HCEC 1CT (cell line): ENCODE results near the gene PCID2.
A peak's percentile ranks its signal among the peaks of the same experiment; 100 is the strongest.
"Not testable (repeated sequence)": the region's sequence is repeated elsewhere in the genome, so short reads cannot be mapped to it uniquely, and the experiment has no call there.

ENCODE experiments used
- DNase-seq: peaks from one replicate; pipeline ENCODE4 v3.0.0-alpha.2; 2017

Gene PCID2

DNA sequence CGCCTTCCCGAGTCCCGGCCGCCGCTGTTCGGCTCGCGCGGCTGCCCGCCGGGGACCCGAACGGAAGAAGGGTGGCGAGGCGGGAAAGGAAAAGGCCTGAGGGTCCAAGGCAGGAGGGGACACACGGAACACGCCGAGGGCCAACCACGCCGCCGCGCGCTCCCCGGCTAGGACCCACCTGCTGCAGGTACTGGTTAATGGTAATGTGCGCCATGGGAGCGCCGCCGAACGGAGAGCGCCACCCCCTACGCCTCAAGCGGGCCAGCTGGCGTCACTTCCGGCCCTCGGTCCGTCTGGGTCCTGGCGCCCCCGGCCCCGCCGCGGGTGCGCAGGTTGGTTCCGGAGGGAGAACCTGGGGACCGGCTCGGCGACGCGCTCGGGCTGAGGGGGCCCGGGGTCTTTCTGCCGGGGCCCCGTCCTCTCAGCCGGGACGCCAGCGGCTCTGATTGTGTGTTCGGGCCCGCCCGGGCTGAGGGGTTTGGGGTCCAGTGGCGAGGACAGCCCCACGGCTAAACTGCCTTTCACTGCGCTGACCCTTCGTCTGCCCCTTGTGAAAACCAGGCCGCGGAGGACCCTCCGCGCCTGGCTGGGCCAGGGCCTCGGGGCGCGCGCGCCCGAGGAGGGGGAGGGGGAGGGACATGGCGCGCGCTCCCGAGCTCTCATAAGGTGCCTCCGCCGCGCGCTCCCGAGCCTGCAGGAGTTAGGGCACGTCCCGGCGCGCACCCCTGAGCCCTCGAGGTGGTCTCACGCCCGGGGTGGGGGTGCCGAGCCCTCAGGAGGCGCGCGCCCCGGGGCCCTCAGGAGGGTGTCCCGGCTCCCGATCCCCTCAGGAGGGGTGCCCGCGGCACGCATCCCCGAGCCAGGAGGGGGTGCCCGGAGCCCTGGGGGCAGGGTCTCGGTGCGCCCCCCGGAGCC lies at the start of gene PCID2:
TSS of gene PCID2 (minus strand) at position 249 of the 915 bp plus-strand sequence. CDS start at position 214, 35 bp downstream.
- peak; percentile 86 for DNase-seq

DNA sequence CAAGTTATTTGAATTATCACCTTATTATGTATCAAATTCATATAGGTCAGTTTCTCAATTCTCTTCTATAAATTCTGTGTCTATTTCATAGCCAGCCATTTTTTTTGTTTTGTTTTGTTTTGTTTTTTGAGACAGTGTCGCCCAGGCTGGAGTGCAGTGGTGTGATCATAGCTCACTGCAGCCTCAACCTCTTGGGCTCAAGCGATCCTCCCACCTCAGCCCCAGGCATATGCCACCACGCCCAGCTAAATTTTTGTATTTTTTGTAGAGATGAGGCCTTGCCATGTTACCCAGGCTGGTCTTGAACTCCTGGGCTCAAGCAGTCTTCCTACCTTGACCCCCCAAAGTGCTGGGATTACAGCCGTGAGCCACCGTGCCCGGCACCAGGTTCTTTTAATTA lies 49.4 kb upstream of the PCID2 start:
- DNase-seq = not testable (repeated sequence)

DNA sequence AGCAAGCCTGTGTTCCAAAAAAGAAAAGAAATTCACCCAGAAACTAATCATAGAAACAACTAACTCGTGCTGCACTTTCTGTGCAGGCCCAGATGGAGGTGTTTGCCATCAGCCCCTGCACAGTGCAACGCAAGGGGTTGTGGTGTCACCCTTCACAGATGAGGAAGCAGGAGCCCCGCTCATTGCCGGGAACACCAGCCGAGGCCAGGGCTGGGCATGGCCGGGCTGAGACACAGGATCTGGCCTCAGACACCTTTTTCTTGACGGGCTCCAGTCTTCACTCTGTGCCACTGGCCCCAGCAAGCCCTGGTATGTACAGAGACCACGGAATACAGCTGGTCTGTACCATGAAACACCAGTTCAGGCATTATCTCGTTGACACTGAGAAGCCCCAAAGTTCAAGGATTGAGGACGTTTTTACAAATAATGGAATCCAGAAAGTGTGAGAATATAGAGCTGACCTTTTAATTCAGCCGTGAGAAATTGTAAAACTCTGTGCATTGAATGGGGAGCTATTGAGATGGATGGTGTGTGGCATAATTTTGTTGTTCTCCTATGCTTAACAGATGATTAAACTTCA lies 44.1 kb upstream of the PCID2 start:
- DNase-seq = no peak

DNA sequence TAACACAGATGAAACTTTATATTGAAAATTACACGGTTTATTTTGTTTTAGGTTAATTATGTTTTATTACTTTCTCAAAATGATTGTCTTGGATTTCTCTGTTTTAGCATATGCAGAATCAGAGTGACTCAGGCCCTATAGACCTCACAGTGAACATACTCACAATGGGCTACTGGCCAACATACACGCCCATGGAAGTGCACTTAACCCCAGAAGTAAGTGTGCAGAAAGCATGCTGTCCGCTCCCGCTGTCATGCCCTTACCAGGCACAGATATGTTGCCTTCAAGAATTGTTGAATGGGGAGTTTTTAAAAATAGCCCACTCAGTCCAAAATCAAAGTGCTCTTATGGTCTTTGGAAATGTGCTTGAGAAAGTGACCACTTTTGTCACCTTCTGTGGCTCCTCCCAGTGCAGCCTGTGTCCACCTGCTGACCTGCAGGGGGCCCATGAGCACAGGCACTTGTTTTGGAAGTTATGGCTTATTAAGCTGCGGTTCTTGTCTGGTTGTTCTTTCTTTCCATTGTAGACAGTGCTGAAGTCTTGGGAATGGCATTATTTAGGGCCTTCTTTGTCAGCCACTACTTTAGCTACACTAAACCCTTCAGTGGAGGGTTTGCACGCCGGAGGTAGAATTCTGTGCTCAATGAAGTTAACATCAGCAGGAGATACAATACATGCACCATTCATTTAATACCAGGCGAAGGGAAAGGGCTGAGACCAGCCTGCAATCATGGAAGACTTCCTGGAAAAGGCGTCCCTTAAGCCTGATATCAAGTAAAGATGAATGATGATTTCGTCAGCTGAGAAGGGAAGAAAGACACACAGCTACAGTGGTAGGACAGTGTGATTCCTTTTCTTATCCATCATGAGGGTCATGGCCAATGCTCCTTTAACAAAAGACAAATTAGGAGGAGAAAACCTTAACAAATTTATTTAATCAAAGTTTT lies 37.7 kb upstream of the PCID2 start:
- DNase-seq = peak; percentile 9

DNA sequence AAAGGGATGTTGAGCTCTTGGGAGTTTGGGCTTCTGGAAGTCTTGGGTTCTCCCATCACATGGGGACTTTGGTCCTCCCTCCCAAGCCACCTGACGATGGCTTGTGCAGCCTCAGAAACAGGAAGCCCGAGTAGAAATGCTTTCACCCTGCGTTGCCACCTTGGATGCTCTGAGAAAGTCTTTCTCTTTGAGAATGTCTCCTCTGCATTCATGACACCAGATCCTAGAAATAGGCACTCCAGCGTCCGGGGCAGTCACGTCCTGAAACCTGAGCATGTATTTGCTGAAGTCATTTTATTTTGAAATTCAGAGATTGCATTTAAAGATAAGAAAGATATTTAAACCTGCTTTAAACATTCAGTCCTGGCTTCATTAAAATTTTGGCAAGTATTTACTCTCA lies 35.4 kb upstream of the PCID2 start:
- no peak for DNase-seq

DNA sequence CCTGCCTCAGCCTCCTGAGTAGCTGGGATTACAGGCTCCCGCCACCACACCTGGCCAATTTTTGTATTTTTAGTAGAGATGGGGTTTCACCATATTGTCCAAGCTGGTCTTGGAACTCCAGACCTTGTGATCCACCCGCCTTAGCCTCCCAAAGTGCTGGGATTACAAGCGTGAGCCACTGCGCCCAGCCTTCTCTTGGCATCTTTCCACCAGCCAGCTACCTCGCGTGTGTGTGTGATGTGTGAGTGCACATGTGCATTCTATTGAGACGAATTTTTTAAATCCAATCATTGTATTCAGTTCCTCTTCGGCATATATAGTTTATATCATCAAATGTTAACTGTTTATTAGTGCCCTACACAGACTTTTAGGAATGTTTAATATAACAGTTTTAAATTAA lies 33.2 kb upstream of the PCID2 start:
- DNase-seq = not testable (repeated sequence)

DNA sequence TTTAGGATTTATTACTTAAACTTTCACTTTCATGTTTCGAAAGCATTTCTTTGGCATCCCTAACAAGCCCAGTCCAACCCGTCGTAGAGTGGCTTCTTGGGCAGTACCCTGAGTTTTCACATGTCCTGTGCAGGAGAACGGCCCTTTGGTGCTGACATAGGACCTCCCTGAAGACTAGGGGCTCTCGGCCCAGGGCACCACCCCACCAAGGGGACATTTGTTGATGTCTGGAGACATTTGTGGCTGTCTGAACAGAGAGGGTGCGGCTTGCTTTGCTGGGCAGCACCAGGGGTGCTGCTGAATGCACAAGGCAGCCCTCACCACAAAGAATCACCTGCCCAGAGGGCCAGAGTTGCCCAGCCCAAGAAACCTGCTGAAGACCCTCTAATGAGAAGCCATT lies 31.5 kb upstream of the PCID2 start:
- DNase-seq = no peak

DNA sequence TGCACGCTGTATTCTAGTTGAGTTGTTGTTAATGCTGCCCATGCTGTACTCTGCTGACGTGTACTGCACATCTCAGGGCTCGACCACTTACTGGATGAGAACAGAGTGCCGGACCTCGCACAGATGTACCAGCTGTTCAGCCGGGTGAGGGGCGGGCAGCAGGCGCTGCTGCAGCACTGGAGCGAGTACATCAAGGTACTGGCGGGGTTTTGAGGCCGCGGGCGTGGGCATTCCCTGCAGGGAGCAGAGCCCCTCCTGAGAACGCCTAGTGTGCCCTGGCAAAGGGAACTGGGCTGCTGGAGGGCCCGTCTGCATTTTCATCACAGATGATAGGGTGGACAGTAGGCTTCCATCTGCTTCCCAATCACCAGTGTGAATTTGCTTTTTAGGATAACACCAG lies 30.9 kb upstream of the PCID2 start:
- DNase-seq = no peak

DNA sequence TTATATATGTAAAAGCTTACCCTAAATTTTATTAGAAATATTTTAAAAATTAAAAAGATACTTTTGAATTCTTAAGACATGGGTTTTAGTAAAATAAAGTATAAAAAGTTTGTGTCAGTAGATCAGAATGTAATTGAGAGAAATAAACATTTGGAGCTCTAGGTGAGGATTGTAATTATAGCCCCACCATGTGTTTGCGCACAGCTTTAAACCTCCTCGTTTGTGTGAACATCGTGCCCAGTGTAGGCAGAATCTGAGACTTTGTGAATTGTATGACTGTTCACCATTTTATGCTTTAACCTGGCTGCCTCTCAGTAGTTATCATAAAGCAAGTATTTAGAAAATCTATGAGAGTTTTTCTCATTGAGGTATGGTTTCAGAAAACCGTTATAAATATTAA lies 30.1 kb upstream of the PCID2 start:
- no peak for DNase-seq

DNA sequence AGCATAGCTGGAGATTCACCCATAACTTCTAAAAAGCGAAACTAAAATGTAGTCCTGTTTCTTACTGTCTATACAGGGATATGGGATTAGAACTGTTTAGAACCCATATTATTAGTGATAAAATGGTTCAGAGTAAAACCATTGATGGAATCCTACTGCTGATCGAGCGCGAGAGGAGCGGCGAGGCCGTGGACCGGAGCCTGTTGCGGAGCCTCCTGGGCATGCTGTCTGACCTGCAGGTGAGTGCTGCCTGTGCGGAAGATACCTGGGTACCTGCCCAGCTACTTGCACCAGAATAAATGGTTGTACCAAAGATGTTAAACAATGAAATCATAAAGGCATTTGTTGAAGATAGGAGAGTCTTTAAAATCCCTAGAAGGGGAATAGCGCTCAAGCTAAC lies 24.6 kb upstream of the PCID2 start:
- DNase-seq = no peak

DNA sequence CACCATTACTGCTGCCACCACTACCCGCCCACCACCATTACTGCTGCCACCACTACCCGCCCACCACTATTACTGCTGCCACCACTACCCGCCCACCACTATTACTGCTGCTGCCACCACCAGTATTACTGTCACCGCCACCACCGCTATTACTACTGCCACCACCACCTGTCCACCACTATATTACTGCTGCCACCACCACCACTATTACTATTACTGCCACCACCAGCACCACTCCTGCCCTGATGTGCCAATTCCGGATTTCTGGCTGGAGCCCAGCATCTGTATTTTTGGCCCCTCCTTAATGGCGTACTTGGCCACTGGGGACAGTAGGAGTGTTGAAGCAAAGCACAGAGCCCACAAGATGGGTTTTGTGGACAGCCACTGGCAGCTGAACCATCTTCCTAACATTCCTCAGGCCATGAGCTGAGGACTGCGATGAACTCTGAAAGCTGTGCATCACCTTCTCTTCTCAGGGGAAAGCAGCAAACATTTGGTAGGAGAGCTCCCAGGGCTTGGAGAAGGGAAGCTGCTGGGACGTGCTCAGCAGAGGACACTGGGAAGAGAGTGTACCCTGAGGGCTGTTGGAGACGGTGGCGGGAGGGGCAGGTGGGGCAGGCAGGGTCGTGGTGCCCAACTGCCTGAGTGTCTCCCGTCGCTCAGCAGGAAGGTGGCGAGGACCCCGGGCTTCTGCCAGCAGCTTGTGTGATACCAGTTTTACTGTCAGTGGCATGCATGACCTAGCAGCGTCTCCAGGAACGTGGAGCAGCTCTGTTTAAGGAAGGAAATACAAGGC lies 23.9 kb upstream of the PCID2 start:
- DNase-seq = no peak

DNA sequence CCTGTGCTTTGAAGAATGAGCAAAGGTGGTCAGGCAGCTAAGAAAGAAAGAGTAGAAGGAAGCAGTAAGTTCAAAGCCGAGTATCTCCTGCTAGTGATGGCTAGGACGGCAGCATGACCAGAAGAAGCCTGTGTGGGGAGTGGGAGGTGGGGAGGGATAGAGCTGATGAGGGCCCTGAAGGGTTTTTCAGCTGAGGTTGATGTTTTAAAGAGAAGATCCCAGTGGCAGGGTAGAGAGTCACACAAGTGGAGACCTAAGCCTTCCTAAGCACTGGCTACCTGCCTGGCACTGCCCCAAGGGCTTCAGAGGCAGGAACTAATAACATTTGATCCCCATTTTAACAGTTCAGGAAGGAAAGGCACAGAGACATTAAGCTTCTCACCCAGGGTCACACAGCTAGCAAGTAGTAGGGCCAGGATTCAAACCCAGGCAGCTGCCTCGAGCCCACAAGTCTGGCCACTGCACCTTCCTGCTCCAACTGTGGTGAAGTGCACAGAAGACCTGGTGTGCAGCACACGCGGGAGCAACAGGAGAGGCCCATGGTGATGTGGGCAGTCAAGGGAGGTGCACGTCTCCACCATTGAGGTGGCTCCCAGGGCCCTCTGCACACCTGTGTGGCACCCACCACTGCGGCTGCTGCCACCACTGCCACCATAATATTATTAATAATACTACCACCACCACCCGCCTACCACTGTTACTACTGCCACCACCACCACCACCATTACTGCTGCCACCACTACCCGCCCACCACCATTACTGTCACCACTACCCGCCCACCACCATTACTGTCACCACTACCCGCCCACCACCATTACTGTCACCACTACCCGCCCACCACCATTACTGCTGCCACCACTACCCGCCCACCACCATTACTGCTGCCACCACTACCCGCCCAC lies 23.1 kb upstream of the PCID2 start:
- no peak for DNase-seq

DNA sequence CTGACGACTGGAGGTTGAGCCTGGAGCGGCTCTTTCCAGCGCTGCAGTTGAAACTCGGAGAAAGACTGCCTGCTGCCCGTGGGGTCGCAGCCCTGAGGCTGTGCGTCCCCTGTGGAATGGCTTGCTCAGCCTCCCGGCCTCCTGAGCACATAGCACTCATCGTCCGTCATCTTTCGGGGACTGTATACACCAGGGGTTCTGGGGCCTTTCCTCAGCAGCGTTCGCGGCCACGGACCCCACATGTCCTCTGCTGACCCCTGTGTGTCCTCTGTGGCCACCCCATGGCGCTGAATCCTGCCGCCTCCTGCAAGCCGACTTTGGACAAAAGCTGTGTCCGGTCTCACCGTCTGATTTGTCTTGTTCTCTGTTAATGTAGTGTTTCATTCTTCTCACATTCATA lies 21.3 kb upstream of the PCID2 start:
- DNase-seq = no peak

DNA sequence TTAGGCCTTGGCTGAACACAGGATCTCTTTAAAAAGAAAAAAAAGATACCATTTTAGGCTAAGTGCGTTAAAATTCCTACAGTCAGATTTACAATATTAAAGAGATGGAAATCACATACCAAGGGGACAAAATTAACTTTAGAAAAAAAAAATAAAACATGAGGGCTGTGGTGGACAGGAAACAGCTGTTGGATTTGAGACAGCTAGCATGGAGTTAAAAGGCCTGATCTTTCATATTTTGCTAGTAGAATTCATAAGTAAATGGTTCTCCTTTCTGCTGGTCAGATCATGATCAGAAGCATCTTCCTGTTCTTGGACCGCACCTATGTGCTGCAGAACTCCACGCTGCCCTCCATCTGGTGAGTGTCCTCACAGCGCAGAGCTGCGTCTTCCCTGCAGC lies 20.7 kb upstream of the PCID2 start:
- DNase-seq = no peak

DNA sequence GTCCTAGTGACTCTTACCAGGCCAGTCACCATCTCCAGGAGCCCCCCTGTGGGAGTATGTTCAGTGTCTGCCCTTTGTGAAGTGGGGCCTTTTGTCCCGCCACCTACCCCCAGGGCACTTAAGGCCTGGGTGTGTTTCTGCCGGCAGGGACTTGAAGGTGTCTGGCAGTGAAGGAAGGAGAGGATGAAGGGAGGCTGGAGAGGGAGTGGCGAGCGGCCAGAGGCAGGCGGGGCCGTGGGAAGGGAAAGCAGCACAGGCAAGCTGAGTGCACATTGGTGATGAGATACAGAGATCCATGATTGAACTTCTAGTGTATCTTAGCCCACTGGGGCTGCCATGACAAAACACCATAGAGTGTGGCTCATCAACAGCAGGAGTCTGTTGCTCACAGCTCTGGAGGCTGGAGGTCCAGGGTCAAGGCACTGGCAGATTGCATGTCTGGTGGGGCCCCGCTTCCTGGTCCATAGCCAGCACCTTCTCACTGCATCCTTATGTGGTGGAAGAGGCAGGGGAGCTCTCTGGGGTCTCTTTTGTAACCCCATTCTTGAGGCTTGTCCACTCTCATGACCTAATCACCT lies 18.5 kb upstream of the PCID2 start:
- no peak for DNase-seq

DNA sequence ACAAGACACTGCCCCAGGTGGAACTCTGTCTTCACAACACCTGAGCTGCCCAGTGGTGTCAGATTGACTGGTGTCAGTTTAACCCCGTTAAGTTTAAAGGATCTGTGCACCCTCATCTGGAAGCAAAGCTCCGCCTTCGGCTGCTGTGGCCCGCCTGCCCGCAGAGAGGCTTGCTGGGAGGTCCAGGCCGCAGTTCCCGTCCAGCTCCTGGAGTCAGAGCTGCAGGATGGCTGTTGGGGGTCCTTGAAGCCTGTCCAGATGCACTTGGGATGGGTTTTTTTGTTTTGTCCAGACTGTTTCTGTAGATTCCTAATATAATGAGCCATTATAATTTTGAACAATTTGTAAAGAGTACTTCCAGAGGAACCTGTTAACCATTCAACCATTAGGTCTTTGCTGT lies 17.0 kb upstream of the PCID2 start:
- DNase-seq = no peak

DNA sequence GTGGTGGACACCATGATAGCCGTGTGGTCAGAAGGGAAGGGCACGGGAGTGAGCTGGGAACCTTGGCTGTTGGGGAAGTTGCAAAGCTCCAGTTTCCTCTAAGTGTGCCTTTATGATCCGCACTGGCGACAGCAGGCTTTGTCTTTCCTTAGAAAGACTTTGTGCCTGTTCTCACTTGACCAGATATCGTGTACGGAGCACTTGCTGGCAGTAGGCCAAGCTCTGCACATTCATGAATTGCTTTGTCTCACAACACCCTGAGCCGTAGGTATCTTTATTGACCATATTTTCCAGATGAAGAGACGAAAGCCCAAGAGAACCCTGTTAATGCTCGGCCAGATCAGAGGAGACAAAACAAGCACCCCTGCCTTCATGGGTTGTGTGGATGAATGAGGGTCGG lies 16.0 kb upstream of the PCID2 start:
- DNase-seq = no peak

DNA sequence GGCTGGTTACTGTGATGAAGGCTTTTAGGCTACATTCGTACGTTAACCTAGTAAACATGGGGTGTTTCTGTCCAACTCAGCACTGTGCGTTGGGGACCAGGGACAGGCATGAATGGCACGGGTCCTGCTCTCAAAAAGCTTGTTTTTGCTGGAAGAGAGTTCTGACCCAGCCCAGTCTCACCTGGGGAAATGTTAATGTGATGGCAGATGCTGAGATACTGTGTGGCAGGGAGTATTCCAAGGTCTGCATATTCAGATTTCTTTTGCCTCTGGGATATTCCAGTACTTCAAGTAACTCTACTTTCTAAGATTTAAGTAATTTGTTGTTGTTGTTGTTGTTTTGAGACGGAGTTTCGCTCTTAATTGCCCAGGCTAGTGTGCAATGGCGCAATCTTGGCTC lies 14.6 kb upstream of the PCID2 start:
- DNase-seq = no peak

DNA sequence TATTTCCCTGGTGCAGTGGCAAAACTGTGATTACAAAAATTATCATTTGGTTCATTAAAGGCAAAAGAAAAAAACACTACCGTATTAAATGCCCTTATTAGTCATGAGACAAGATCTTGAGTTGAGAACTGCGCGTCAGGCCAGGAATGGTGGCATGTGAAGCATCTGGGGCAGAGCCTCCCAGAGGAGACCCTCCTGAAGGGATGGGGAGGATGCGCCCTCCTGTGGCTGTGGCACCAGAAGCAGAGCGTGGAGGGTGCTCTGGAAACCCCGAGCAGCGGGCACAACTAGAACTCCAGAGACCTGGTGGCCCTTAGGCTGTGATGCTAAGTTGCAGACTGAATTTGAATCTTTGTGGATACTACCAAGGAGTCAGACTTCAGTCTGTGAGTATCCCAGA lies 12.4 kb upstream of the PCID2 start:
- no peak for DNase-seq

DNA sequence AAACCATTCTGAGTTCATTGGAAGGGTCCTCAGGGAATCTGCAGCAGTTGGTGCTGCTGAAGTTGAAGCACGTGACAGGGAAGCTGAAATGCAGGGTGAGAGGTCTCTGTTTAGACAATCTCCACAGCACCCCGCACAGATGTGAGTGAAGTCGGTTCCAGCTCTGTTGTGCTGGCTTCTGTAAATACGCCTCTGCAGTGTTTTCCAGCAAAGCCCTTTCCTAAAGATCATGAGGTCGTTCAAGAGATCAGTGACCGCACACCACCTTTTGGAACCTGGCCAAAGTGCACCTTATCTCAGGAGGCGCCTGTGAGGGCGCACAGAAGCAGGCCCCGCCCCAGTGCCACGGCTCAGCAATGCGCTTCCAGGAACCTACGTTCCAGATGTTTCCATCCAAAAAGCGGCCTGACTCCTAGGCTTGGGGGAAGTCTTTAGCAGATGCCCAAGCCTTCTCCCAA lies 11.7 kb upstream of the PCID2 start:
- no peak for DNase-seq
